Measurements from ENCODE around the gene AOPEP.
"Not testable (repeated sequence)": the region's sequence is repeated elsewhere in the genome, so short reads cannot be mapped to it uniquely, and the experiment has no call there.

The AOPEP gene

GRCh38 chr9:95003689-95004410 lies 277.4 kb downstream of the AOPEP start:
- no peak for DNase-seq

- DNase-seq: peak; percentile 60
These were observed 278.1 kb downstream of the AOPEP start for GRCh38 chr9:95004411-95005277.

- peak; percentile 30 for DNase-seq
These were observed 279.0 kb downstream of the AOPEP start for GRCh38 chr9:95005278-95006143.

DNA sequence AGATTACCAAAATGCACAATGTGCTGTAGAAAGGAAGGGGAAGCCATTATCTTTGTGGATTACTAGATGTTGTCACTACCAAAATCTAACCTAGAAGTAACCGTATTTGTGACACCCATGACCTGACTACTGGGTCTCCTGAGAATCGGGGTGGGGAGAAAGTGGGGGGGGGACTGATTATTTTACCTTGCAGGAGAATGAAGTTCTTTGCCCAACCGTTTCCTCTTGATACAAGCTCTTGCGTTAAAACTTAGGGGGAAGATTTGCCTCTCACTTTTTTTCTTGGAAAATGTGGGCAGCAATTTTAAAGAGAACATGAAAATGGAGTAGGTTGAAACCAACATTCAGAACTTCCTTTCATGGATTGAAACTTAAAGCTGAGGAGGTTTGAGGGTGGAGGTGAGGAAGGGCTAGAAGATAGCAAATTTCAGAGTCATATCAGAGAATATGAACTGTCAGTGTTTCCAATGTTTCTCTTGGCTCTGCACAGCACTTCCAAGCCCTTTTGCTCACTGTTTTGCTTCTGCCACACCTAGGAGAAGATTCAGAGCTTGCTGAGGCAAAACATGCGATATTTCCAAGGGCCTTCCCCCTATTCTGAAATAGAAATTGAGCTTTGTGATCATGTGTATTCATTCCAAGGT lies 280.8 kb downstream of the AOPEP start:
- DNase-seq: peak; percentile 50

DNA sequence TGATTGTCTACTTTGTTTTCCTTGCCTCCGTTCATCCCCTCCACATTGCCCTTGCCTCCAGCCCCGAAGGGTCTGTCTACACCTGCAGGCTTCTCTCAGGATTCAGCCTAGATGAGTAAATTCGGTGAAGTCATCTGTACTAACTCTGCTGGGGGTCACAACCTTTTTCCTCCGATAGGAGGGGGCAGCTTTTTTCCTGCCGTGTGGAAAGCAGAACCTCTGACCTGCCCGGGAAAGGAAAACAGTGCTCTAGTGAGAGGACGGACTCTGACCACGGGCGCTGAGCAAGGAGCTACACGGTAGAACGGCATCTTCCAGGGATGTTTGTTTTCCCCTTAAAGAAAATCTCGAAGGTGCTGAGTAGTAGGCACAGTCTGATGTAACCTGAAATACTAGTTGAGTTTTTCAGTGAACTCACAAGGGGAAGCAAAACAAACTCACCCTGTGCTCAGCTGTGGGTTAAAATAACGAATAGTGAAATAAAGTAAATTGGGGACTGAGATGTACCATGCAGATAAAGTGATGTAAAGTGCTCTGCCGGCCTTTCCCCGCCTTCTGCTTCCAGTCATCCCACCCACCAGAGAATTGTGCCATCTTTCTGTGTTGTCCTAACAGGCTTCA lies 281.8 kb downstream of the AOPEP start:
- peak; percentile 61 for DNase-seq

DNA sequence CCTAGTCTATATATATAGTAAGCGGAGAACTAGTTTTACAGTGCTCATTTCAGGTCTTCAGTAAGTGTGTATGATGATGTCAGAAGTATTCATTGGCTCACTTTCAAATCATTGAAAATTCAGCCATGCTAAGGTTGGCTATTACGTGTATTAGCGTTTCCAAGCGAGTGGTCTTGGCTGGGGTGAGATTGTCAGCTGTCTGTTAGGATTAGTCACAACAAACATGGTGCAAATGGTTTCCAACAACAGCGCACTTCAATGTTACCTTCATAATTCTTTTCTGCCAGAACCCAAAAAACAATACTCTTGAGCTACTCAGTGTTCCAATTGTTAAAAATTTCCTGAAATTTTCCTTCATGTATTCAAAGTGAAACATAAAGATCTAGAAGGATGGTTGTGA lies 283.0 kb downstream of the AOPEP start:
- peak; percentile 87 for DNase-seq

DNA sequence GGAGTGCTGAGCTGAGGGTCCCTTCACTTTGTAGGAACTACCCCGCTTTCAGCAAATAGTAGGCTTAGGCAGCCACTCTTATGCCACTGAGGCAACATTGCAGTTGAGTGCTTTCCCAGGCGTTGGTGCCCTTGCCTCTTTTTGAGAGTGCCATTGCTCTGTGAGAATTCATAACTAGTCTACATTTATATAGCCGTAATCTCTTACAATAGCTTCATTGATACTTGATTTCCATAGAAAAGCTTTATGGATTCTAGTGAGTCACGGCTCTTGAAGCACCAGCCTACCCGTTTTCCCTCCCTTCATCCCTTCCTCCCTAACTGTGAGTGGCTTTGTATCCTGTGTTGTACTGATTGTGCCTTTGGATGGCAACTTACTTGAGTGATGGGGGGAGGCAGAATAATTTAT lies 283.9 kb downstream of the AOPEP start:
- no peak for DNase-seq

DNA sequence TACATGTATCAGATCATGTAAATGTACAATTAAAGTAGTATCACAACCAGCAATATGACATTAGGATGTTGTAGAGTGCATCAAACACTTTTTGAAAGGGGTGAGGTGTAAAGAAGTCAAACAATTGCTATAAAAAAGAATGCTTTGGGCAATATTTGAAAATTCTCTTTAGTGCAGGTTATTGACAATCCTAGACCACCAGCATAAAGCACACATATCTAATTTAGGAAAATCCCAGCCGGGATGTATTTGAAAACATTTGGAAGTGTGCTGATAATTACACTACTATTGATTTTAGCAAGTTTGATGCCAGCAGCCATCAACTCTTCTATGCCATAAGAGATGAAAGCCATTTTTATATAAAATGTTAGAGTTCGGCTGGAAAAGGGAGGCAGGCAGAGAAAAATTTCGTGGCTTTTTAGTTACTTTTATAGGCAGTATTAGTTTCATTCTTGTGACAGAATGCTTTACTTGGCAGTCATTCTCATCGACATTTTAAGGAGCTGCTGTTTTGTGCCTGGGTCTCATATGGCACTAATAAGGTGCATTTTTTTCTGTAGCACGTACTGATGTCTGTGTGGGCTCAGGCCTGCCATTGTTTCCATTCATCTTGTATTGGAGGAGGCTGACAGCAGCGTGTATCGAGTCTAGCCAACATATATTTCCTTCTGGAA lies 285.7 kb downstream of the AOPEP start:
- no peak for DNase-seq

DNA sequence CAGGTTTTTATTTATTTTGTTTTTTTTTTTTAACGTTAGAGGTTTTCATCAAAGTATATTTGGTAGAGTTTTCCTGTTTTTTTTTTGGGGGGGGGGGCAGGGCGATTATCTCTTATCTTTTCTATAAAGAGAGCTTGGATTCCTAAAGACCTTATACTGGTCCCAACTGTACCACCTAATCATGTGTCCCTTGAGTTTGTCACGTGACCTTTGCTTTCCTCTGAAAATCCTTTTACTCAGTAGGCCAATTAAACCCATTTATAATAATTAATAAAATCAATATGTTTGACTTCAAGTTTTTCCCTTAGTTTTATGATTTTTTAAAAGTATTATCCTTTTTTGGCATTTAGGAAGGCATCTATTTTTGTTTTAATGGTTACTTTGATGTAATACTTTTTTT lies 286.4 kb downstream of the AOPEP start:
- no peak for DNase-seq

- DNase-seq: no peak
These were observed 288.4 kb downstream of the AOPEP start for GRCh38 chr9:95014917-95015316.

DNA sequence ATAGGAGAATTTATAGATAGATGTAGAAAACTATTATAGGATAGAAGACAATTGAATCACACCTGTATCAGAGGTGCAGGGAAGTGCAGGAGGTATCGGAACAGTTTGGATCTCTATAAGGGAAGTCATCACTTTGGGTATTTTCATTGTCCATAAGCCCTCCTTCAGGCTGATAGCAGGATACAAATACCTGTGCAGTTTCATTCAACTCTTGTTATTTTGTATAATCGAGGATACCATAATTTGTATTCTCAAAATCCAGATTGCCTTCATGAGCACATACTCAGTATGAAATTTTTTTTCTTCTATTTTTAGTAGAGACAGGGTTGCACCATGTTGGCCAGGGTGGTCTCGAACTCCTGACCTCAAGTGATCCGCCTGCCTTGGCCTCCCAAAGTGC lies 289.1 kb downstream of the AOPEP start:
- DNase-seq: no peak

- no peak for DNase-seq
These were observed 290.6 kb downstream of the AOPEP start for GRCh38 chr9:95017062-95017461.

DNA sequence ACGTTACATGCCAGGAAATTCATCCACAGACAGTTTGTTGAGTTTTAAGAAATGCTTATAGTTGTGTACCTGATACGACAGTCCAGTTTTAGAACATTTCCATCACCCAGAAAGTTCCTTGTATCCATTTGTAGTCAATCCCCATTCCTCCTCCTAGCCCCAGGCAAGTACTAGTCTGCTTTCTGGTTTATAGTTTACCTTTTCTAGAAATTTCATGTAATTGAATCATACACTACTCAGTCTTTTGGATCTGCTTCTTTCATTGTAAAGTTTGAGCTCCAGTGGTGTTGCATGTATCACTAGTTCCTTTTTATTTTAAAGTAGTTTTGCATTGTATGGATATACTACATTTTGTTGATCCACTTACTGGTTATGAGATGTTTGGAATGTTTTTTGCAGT lies 291.2 kb downstream of the AOPEP start:
- DNase-seq: no peak

DNA sequence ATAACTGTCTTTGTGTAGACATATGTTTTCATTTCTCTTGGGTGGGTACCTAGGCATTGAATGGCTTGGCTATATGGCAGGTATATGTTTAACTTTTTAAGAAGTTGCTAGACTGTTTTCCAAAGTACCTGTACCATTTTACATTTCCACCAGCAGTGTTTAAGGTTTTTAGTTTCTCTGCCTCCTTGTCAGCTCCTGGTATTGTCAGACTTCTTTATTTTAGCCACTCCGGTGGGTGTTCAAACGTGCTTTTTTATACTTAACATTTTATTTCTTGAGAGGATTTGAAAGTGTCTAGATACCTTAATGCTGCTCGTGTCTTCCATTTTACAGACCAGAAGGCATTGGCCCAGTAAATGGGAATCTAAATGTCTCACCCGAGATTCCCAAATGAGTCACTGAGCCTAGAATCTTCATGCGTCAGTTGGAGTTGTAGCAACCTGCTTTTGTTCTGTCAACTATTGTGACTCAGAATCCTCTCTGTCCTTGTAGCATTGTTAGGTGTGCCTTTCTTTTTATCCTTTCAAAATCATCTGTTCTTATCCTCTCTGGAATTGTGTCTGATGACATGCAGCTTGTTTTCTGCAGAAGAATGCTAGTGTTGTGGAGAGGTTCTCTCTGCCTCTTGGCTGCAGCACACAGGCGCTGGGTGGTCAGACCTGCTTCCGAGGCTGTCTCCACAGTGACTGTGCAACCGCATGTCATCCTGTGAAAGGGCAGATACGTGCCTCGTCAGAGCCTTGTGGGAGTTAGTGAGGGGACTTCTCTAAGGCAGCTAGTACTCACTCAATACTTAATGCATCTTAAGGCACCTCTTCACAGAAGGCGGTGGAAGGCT lies 291.8 kb downstream of the AOPEP start:
- no peak for DNase-seq

DNA sequence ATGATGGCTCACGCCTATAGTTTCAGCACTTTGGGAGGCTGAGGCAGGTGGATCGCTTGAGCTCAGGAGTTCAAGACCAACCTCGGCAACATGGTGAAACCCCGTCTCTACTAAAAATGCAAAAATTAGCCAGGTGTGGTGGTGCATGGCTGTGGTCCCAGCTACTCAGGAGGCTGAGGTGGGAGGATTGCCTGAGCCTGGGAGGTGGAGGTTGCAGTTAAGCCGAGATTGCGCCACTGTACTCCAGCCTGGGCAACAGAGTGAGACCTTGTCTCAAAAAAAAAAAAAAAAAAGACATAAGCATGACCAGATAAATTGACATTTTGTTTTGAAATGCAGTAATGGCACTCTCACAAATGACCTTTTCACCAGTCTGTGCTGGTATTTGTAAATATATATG lies 294.1 kb downstream of the AOPEP start:
- DNase-seq: not testable (repeated sequence)

GRCh38 chr9:95021166-95021886 lies 294.8 kb downstream of the AOPEP start:
- no peak for DNase-seq

DNA sequence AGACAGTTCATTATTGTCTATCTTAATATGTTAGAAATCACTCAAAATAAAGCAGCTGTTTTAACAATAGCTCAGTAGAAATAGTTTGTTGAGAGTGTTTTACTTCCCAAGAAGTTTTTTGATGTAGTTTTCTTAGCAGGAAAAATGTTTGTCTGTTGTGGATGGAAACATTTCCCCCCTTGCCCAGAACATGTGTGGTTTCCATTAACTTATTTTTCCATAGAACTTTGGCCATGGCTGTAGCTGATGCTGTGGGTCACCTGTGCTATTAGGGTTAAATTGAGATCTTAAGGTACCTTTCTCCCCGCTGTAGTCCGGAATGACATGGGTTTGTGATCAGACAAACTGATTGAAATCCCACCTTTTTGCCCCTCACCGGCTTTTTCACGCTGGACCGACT lies 296.2 kb downstream of the AOPEP start:
- no peak for DNase-seq

DNA sequence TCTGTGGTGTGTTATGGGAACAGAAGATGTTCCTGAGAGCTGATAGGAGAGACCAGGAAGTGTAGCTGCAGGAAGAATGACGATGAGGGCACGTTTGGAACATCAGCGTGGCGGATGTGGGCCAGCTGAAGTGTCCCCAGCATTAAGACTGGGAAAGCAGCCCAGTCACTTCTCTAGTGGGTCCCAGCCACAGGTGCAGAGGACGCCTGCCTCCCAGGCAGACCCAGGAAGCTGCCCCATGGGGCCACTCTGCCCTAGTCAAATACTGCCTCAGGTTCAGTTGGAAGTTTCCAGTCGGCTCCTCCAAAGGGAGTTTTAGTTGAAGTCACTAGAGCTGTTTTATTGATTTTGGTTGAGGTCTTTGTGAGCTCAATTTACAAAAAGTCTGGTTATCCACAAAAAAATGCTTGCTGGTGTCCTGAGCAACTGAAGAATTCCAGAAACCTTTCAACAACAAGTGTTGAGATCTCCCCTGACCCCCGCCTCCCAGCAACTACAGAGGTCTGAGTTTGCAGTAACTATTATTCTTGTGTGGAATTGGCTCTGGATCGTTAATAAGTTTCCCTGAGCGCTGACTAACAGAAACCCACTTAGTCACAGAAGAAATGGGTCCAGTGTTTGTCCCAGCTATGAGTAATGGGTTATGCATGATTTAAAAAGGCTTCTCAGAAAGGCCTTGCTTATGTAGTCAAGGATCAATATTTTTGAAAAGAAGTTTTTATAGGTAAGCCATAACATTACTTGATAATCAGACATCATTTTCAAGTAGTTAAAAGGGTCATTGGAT lies 296.9 kb downstream of the AOPEP start:
- peak; percentile 94 for DNase-seq

- no peak for DNase-seq
These were observed 297.7 kb downstream of the AOPEP start for GRCh38 chr9:95024097-95024671.

Measured in NCI-H2029 (cell line).